NOMO-1 treated with DMSO at 0.1 percent for 48 hours (cell line): ENCODE measurements around the gene RFX4.
A peak's percentile ranks its signal among the peaks of the same experiment; 100 is the strongest.
"Not testable (repeated sequence)": the region's sequence is repeated elsewhere in the genome, so short reads cannot be mapped to it uniquely, and the experiment has no call there.

Experiments used
- DNase-seq: peaks from one replicate; lab custom pipeline; 2025; ENCODE audit not compliant: unreplicated experiment; lab: John Stamatoyannopoulos, UW

RFX4 gene

GRCh38 chr12:106590601-106591000 lies 7.8 kb downstream of the RFX4 start:
- no peak for DNase-seq

DNA sequence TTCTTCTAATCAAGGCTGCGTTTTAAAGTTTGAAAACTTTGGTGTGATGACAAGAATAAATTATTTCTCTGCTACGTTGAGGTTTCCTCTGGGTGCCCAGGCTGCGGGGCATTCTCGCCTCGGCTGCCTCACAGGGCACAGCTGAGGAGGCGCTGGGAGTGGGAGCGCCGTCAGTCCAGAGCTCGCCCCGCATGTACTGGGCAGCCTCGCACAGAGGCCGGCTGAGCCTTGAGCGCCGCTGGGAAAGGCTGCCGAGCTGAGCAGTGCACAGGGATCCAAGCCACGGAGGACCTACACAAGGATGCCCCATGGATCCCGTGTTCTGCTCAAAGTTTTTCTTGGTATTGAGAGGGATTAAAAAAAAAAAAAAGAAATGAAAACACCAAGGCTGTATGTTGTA lies 11.6 kb downstream of the RFX4 start:
- DNase-seq, result no peak

GRCh38 chr12:106595268-106595667 lies 12.5 kb downstream of the RFX4 start:
- no peak for DNase-seq

DNA sequence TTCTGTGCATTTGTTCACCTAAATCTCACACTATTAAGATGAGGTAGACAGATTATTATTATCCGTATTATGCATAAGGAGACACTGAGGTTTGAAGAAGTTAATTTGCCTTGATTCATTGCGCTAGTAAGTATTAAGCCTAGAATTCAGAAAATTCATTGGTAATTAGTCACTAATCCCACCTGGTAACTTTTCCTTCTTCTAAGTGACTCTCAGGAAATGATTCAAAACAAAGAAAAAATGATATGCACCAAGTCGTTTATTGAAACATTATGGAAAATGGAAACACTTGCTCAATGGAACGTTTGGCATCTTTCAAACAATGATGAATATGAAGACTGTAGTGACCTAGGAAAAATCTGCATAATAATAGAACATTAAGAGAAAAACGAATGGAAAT lies 15.2 kb downstream of the RFX4 start:
- no peak for DNase-seq

- DNase-seq, result no peak
These were observed 16.5 kb downstream of the RFX4 start for GRCh38 chr12:106599302-106599701.

DNA sequence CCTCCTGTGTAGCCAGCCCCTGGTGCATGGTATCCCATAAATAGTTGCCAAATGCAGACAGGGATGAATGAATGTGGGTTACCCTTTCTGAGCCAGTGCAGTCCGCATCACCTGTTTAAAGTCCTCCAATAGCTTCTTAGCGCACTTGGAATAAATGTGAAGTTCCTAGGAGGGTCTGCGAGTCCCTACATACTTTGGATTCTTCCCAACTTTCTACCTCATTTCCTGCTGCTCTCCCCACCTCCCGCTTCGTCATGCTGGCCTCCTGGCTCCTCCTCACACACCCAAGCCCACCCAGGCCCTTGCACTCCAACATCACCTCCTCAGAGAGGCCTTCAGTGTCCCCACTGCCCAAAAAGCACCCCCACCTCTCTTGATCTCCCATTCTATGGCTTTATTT lies 17.7 kb downstream of the RFX4 start:
- no peak for DNase-seq

DNA sequence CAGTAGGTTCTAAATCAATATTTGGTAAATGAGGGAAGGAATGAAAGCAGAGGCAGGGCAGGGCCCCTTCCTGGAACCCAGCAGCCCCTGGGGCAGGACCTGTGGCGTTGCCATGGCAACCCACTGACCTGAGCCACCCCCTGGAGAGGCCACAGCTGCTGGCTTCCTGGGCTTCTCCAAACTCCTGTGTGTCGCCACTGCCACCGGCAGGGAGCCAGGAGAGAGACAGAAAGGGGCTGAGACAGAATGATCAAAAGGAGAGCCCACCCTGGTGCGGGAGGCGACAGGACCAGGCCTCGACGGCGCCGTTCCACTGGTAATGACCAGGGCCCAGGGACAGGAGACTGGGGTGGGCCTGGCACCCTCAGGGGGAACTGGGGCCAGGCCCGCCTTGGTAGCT lies 18.2 kb downstream of the RFX4 start:
- DNase-seq, result no peak

GRCh38 chr12:106601496-106601895 lies 18.7 kb downstream of the RFX4 start:
- DNase-seq, result no peak

DNA sequence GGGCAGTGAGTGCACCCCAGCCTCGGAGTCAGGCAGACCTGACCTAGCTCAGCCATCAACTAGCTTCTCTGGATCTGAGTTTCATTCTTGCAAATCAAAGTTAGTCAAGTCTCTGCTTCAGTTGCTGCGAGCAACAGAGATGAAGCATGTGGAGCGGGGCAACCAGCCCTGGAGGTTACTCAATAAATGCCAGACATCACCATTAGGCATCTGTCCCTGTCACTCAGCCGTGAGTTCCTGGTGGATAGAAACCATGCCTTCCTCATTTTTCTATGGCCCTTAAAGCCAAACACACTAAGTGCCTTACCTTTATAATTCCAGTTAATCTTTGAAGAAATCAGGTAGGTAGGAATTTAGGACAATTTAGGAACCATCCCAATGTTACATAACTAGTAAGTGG lies 19.3 kb downstream of the RFX4 start:
- no peak for DNase-seq

GRCh38 chr12:106605254-106605653 lies 22.4 kb downstream of the RFX4 start:
- DNase-seq, result no peak

DNA sequence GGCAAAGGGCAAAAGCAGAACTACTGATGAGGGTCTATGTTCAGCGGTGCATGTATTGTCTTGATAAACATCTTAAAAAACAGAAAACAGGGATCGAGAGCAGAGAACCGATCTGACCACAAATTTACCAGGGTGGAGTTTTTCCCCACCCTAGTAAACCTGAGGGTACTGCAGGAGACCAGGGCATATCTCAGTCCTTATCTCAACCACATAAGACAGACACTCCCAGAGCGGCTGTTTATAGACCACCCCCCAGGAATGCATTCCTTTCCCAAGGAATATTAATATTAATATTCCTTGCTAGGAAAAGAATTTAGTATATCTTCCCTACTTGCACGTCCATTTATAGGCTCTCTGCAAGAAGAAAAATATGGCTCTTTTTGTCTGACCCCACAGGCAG lies 37.8 kb downstream of the RFX4 start:
- not testable (repeated sequence) for DNase-seq

- no peak for DNase-seq
These were observed 43.2 kb downstream of the RFX4 start for GRCh38 chr12:106625976-106626375.

GRCh38 chr12:106629797-106630659 lies 47.2 kb downstream of the RFX4 start:
- DNase-seq, result no peak

DNA sequence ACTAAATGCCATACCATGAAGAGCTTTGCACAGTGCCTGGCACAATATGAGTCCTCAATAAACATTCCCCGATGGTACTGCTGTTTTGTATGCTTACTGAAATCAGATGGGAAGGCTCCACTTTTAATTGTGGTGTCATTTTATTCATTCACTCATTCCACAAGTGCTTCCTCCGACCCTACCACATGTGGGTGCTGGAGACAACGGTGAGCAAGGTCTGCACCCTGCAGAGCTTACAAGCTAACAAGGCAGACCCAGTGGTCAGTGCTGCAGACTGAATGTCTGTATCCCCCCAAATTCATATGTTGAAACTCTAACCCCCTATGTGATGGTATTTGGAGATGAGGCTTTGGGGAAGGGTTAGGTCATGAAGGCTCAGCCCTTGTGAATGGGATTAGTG lies 48.3 kb downstream of the RFX4 start:
- no peak for DNase-seq

DNA sequence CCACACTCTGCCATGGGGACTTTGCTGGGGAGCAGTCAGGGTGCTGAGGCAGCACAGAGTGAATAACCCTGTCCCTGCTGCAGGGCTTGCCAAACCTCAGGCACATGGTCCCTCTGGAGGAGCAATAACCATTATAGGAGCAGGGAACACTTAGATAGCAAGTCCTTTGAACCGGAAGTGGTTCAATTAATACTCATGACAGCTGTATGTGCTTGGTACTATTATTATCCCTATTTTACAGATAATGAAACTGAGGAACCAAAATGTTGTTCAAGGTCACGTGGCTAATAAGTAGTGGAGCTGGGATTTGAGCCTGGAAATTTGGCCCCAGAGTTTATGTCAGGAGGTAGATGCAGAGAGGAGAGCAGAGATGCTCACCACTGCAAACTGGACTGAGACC lies 49.0 kb downstream of the RFX4 start:
- DNase-seq, result no peak

- DNase-seq, result no peak
These were observed 50.1 kb downstream of the RFX4 start for GRCh38 chr12:106632797-106633450.

GRCh38 chr12:106633451-106633823 lies 50.6 kb downstream of the RFX4 start:
- no peak for DNase-seq

DNA sequence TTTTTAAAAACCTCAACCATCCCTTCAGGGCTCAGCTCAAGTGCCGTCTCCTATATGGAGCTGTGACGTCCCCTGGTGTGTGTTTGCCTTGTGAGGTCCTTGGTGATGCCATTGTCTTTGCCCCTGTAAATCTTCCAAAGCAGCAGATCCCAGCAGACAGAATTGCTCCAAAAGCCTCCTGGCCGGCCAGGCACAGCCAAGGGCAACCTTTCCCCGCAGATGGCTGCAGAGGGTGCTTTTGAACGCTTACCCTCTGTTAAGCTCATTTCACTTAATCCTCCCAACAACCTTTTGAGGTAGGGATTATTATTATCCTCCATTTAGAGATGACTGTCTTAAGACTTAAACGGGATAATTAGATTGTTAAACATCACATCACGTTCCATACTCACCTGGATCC lies 51.4 kb downstream of the RFX4 start:
- DNase-seq, result no peak

DNA sequence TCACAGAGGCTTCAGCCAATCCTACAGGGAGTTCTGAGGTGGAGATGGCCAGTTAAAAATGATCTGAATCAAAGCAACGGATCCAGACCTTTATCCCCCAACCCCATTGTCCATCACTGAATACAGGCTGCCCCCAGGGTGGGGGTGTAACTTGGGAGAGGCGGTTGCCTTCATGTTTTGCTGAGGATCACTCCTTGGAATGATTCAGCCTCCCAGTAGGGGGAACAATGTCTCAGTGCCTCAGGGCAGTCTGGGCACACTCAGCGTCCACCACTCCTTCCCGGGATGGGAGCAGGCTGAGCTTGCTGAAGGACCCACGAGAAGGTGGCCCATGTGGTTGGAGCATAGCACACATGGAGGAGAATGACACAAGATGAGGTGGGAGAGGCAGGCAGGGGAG lies 60.2 kb downstream of the RFX4 start:
- no peak for DNase-seq

- DNase-seq, result peak; percentile 15
These were observed 61.7 kb downstream of the RFX4 start for GRCh38 chr12:106644335-106645073.

GRCh38 chr12:106645074-106645421 lies 62.2 kb downstream of the RFX4 start:
- DNase-seq, result no peak
